HG03095 (cell line): ENCODE measurements around the gene OSBP2.
A peak's percentile ranks its signal among the peaks of the same experiment; 100 is the strongest.
"Not testable (repeated sequence)": the region's sequence is repeated elsewhere in the genome, so short reads cannot be mapped to it uniquely, and the experiment has no call there.

Experiments used
- ATAC-seq: cut with Tn5 transposase; IDR thresholded peaks from one replicate; pipeline ENCODE4 v1.9.1; 2021; ENCODE audit warnings: moderate library complexity; ENCODE audit not compliant: unreplicated experiment

Gene OSBP2

GRCh38 chr22:30675436-30675835, 19.2 kb upstream of the OSBP2 start:
- ATAC-seq, result no peak

GRCh38 chr22:30676565-30676964, 18.1 kb upstream of the OSBP2 start:
- ATAC-seq, result not testable (repeated sequence)

- ATAC-seq, result not testable (repeated sequence)
Observed at GRCh38 chr22:30679895-30680690, 14.6 kb upstream of the OSBP2 start.

- no peak for ATAC-seq
Observed at GRCh38 chr22:30680991-30681770, 13.5 kb upstream of the OSBP2 start.

GRCh38 chr22:30681831-30682230, 12.8 kb upstream of the OSBP2 start:
- no peak for ATAC-seq

- ATAC-seq, result no peak
Observed at GRCh38 chr22:30685178-30685577, 9.5 kb upstream of the OSBP2 start.

GRCh38 chr22:30687358-30687757, 7.3 kb upstream of the OSBP2 start:
- no peak for ATAC-seq

- no peak for ATAC-seq
Observed at GRCh38 chr22:30689622-30690021, 5.1 kb upstream of the OSBP2 start.

- ATAC-seq, result no peak
Observed at GRCh38 chr22:30691204-30691603, 3.5 kb upstream of the OSBP2 start.

- ATAC-seq, result no peak
Observed at GRCh38 chr22:30694171-30694639, 469 bp upstream of the OSBP2 start.

- no peak for ATAC-seq
Observed at GRCh38 chr22:30695351-30695851, 727 bp downstream of the OSBP2 start.

- no peak for ATAC-seq
Observed at GRCh38 chr22:30695871-30696655, 1.4 kb downstream of the OSBP2 start.

GRCh38 chr22:30697975-30698374, 3.3 kb downstream of the OSBP2 start:
- ATAC-seq, result no peak

- ATAC-seq, result no peak
Observed at GRCh38 chr22:30701872-30702271, 7.2 kb downstream of the OSBP2 start.

GRCh38 chr22:30702856-30703255, 8.2 kb downstream of the OSBP2 start:
- ATAC-seq, result no peak

GRCh38 chr22:30704978-30705377, 10.3 kb downstream of the OSBP2 start:
- no peak for ATAC-seq

GRCh38 chr22:30705710-30706651, 11.3 kb downstream of the OSBP2 start:
- ATAC-seq, result peak; percentile 63

GRCh38 chr22:30709980-30710379, 15.3 kb downstream of the OSBP2 start:
- not testable (repeated sequence) for ATAC-seq

GRCh38 chr22:30712094-30712493, 17.4 kb downstream of the OSBP2 start:
- no peak for ATAC-seq

- ATAC-seq, result no peak
Observed at GRCh38 chr22:30714062-30714461, 19.4 kb downstream of the OSBP2 start.
